Measurements from ENCODE around the gene PNKP.

DNA sequence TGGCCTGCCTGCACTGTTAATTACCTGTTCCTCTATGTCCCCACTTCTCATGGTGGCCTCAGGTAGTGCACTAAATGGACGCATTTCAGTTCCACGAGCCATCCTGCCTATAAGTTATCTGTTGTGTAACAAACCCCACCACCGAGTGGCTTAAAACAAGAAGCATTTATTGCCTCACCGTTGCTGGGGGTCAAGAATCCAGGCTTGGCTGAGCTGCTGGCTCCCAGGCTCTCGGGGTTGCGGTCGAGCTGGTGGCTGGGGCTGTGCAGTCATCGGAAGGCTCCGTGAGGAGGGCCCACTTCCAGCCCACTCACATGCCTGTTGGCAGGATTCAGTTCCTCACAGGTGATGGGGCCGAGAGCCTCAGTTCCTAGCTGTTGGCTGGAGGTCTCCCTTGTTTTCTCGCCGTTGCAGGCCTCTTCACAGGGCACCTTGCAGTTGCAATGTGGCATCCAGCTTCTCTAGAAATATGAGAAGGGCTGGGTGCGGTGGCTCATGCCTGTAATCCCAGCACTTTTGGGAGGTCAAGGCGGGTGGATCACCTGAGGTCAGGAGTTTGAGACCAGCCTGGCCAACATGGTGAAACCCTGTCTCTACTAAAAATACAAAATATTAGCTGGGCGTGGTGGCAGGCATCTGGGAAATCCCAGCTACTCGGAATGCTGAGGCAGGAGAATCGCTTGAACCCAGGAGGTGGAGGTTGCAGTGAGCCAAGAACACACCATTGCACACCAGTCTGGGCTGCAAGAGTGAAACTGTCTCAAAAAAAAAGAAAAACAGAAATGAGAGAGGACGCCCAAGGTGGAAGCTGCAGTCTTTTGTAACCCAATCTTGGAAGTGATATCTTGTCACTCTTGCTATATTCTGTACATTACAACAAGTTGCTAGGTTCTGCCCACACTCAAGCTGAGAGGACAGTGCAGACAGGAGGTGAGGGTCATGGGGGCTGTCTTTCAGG lies 23.0 kb downstream of the PNKP start:
- no peak for TF ChIP-seq SIN3A (IDR thresholded peaks at IDR 0.05; ENCODE audit: borderline replicate concordance in 2 of 2, control insufficient read depth in 1 of 2, low read depth in 2 of 2, low read length in 2 of 2)
- no peak for TF ChIP-seq FOSL1 (tag; conservative IDR thresholded peaks at IDR 0.05)
- TF ChIP-seq KAT2B (IDR thresholded peaks at IDR 0.05; ENCODE audit: low read depth, low read length): no peak
- TF ChIP-seq, protein P1, sequence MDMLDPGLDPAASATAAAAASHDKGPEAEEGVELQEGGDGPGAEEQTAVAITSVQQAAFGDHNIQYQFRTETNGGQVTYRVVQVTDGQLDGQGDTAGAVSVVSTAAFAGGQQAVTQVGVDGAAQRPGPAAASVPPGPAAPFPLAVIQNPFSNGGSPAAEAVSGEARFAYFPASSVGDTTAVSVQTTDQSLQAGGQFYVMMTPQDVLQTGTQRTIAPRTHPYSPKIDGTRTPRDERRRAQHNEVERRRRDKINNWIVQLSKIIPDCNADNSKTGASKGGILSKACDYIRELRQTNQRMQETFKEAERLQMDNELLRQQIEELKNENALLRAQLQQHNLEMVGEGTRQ (CRISPR knock-in tag; IDR thresholded peaks at IDR 0.05): no peak
- TF ChIP-seq, protein P2, sequence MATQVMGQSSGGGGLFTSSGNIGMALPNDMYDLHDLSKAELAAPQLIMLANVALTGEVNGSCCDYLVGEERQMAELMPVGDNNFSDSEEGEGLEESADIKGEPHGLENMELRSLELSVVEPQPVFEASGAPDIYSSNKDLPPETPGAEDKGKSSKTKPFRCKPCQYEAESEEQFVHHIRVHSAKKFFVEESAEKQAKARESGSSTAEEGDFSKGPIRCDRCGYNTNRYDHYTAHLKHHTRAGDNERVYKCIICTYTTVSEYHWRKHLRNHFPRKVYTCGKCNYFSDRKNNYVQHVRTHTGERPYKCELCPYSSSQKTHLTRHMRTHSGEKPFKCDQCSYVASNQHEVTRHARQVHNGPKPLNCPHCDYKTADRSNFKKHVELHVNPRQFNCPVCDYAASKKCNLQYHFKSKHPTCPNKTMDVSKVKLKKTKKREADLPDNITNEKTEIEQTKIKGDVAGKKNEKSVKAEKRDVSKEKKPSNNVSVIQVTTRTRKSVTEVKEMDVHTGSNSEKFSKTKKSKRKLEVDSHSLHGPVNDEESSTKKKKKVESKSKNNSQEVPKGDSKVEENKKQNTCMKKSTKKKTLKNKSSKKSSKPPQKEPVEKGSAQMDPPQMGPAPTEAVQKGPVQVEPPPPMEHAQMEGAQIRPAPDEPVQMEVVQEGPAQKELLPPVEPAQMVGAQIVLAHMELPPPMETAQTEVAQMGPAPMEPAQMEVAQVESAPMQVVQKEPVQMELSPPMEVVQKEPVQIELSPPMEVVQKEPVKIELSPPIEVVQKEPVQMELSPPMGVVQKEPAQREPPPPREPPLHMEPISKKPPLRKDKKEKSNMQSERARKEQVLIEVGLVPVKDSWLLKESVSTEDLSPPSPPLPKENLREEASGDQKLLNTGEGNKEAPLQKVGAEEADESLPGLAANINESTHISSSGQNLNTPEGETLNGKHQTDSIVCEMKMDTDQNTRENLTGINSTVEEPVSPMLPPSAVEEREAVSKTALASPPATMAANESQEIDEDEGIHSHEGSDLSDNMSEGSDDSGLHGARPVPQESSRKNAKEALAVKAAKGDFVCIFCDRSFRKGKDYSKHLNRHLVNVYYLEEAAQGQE (IDR thresholded peaks at IDR 0.05; ENCODE audit: borderline replicate concordance): no peak
- TF ChIP-seq, protein P2 (CRISPR knock-in tag; IDR thresholded peaks at IDR 0.05; ENCODE audit: low read depth): no peak
- TF ChIP-seq SP1 (CRISPR knock-in tag; IDR thresholded peaks at IDR 0.05): no peak
- no peak for TF ChIP-seq TAF7 (tag; IDR thresholded peaks at IDR 0.05)
